Peyer's patch (tissue), 4 donors: Measurements from ENCODE around the gene RHOJ. TPM values are rescaled to one million over a fixed set of nuclear protein-coding genes. Genes with fewer than 3 reads are reported as not detected.

Source experiments
- DNase-seq, 3 donors: peaks; one replicate each; pipeline ENCODE4 v3.0.0-alpha.2; 2017 to 2019
- H3K27ac ChIP-seq, 4 donors: fragments of 200-600 bp; sonication (generic); one replicate each; pipeline ENCODE4 v1.5.1; 2016 to 2019
- H3K27me3 ChIP-seq, 2 donors: fragments of 200-600 bp; sonication (generic); one replicate each; pipeline ENCODE4 v1.5.1; 2019
- H3K36me3 ChIP-seq, 3 donors: fragments of 200-600 bp; sonication (generic); one replicate each; pipeline ENCODE4 v1.5.1; 2016 to 2019
- H3K4me1 ChIP-seq, 4 donors: fragments of 200-600 bp; sonication (generic); one replicate each; pipeline ENCODE4 v1.5.1; 2016 to 2019
- H3K4me3 ChIP-seq, 4 donors: fragments of 200-600 bp; sonication (generic); 1 replicate in 3 of 4; 2 replicates in 1 of 4; pipeline ENCODE4 v1.5.1; 2016 to 2019; ENCODE audit warnings: mild to moderate bottlenecking in 1 of 4
- H3K9me3 ChIP-seq, 4 donors: fragments of 200-600 bp; sonication (generic); one replicate each; pipeline ENCODE4 v1.5.1; 2016 to 2019; ENCODE audit warnings: mild to moderate bottlenecking in 1 of 4
- POLR2A ChIP-seq, 2 donors: fragments of 450-650 bp; IDR thresholded peaks; one replicate each; pipeline ENCODE4 v1.5.1; 2017; ENCODE audit warnings: antibody characterized with exemption in 2 of 2, mild to moderate bottlenecking in 2 of 2, moderate library complexity in 2 of 2
- total RNA-seq, 4 donors: library from RNA; depleted of rRNA; stranded (reverse); fragments of >200 nt; gene quantifications; one replicate each; pipeline ENCODE4 v1.1.0, GENCODE V29; 2016
- TF ChIP-seq, protein P1 (sequence below), 6 experiments: fragments of 450-650 bp in 4 of 6; fragments of 200-600 bp in 2 of 6; sonication (generic) in 1 of 6; IDR thresholded peaks; one replicate each; pipeline ENCODE4 v1.5.1; 2017 to 2019; ENCODE audit warnings: antibody characterized with exemption in 6 of 6, mild to moderate bottlenecking in 3 of 6, moderate library complexity in 1 of 6

Gene RHOJ
- total RNA-seq, 4 donors from 2014 or later = 3.0 to 43.7 (median 4.7) TPM

GRCh38 chr14:63205866-63206265, 1.6 kb downstream of the RHOJ start:
- H3K4me3 ChIP-seq = peak overlapping the region in 2 of 4 donors; percentile 8 to 54
- TF ChIP-seq, protein P1, sequence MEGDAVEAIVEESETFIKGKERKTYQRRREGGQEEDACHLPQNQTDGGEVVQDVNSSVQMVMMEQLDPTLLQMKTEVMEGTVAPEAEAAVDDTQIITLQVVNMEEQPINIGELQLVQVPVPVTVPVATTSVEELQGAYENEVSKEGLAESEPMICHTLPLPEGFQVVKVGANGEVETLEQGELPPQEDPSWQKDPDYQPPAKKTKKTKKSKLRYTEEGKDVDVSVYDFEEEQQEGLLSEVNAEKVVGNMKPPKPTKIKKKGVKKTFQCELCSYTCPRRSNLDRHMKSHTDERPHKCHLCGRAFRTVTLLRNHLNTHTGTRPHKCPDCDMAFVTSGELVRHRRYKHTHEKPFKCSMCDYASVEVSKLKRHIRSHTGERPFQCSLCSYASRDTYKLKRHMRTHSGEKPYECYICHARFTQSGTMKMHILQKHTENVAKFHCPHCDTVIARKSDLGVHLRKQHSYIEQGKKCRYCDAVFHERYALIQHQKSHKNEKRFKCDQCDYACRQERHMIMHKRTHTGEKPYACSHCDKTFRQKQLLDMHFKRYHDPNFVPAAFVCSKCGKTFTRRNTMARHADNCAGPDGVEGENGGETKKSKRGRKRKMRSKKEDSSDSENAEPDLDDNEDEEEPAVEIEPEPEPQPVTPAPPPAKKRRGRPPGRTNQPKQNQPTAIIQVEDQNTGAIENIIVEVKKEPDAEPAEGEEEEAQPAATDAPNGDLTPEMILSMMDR (IDR thresholded peaks at IDR 0.05) = no peak
- TF ChIP-seq POLR2A (IDR thresholded peaks at IDR 0.05) = no peak
- no peak for DNase-seq
- no peaks in the 10 kb centered on the region for H3K36me3 ChIP-seq
- H3K4me1 ChIP-seq = no peaks in the 10 kb centered on the region
- no peaks in the 10 kb centered on the region for H3K27me3 ChIP-seq
- peak overlapping the region in 1 of 4 donors; percentile 90 for H3K27ac ChIP-seq
- no peaks in the 10 kb centered on the region for H3K9me3 ChIP-seq

DNA sequence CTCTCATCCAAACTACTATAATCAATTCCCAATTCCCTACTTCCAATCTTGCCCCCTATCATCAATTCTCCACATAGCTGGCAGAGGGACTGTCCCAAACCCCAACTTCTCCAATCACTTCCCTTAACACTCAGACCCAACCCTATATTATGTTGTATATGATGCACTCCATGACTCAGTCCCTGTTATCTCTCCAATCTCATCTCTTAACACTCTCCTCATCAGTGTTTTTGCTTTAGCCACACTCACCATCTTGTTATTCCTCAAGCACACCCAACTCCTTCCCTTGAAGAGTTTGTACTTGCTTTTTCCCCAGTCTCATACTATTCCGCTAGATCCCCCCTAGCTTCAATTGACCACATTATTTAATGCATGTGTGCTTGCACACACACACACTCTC, 4.9 kb downstream of the RHOJ start:
- Histone ChIP-seq H3K36me3 (no peaks in the 10 kb centered on the region), H3K27ac (no peak overlapping the region), H3K27me3 (no peaks in the 10 kb centered on the region), H3K9me3 (no peaks in the 10 kb centered on the region), H3K4me3 (no peak overlapping the region), H3K4me1 (no peaks in the 10 kb centered on the region)
- DNase-seq = no peak
- TF ChIP-seq, protein P1 (IDR thresholded peaks at IDR 0.05) = no peak
- TF ChIP-seq POLR2A (IDR thresholded peaks at IDR 0.05) = no peak

DNA sequence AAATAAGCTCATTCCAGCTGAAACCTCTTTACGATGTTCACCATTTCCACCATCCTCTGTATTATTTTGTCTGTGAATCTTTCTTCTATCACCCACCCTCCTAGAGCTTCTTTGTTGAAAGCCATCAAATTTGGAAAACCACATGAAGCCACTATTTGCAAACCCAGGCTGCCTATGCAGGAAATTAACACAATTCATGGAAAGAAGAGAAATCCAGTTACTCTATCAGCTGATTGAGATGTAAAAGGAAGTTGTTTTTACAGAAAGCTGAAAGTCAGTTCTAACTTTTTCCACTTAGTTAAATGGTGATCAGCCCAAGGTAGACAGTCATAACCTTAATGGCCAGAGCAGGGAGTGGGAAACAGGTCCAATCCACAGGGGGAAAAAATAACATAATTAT, 6.6 kb downstream of the RHOJ start:
- TF ChIP-seq, protein P1 (IDR thresholded peaks at IDR 0.05) = no peak
- no peak for TF ChIP-seq POLR2A (IDR thresholded peaks at IDR 0.05)
- no peaks in the 10 kb centered on the region for H3K36me3 ChIP-seq
- H3K4me3 ChIP-seq = no peak overlapping the region
- no peaks in the 10 kb centered on the region for H3K9me3 ChIP-seq
- DNase-seq = no peak
- no peaks in the 10 kb centered on the region for H3K27me3 ChIP-seq
- no peaks in the 10 kb centered on the region for H3K4me1 ChIP-seq
- no peak overlapping the region for H3K27ac ChIP-seq

DNA sequence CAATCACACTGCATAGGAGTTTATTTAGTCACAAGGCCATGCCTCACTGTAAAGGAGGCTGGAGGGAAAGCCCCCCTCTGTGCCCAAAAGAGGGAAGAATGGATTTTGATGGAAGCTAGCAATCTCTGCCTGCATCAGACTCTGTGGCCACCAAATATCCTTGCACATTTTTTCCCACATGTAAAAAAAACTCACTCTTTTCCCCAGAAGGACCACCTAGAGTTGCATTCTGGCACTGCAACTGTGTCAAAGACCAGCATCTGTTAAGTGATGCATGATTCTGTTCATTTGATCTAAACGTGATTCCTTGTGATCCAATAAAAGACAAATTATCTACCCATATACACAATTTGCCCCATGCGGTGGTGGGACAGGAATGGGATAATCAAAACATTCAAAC, 8.0 kb downstream of the RHOJ start:
- Histone ChIP-seq H3K27ac (no peak overlapping the region), H3K4me1 (no peaks in the 10 kb centered on the region), H3K27me3 (no peaks in the 10 kb centered on the region), H3K4me3 (no peak overlapping the region), H3K36me3 (no peaks in the 10 kb centered on the region), H3K9me3 (no peaks in the 10 kb centered on the region)
- no peak for TF ChIP-seq POLR2A (IDR thresholded peaks at IDR 0.05)
- no peak for DNase-seq

DNA sequence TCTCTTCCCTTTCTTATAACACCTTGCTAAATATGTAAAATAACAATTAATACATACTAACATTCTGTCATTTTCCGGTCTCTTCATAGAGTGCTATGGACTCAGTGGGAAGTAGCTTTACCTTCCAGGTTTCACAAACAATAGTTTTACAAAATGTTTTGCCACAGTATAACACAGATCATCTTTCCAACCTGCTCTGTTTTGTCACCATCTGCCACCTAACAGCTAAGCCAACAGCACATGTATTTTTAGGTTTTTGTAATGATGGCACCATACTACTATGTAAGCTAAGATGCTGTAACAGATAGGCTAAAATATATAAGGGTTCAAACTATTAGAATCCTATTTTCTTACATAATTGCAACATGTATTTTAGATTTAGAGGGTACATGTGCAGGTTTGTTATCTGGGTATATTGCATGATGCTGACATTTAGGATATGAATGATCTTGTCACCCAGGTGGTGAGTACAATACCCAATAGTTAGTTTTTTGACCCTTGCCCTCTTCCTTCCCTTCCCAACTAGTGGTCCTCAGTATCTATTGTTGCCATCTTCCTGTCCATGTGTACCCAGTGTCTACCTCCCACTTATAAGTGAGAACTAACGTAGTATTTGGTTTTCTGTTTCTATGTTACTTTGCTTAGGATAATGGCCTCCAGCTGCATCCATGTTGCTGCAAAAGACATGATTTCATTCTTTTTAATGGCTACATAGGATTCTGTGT, 8.7 kb downstream of the RHOJ start:
- Histone ChIP-seq H3K4me3 (no peak overlapping the region), H3K4me1 (no peaks in the 10 kb centered on the region), H3K27me3 (no peaks in the 10 kb centered on the region), H3K9me3 (no peaks in the 10 kb centered on the region), H3K27ac (no peak overlapping the region), H3K36me3 (no peaks in the 10 kb centered on the region)
- DNase-seq = no peak
- no peak for TF ChIP-seq POLR2A (IDR thresholded peaks at IDR 0.05)
- TF ChIP-seq, protein P1 (IDR thresholded peaks at IDR 0.05) = no peak

DNA sequence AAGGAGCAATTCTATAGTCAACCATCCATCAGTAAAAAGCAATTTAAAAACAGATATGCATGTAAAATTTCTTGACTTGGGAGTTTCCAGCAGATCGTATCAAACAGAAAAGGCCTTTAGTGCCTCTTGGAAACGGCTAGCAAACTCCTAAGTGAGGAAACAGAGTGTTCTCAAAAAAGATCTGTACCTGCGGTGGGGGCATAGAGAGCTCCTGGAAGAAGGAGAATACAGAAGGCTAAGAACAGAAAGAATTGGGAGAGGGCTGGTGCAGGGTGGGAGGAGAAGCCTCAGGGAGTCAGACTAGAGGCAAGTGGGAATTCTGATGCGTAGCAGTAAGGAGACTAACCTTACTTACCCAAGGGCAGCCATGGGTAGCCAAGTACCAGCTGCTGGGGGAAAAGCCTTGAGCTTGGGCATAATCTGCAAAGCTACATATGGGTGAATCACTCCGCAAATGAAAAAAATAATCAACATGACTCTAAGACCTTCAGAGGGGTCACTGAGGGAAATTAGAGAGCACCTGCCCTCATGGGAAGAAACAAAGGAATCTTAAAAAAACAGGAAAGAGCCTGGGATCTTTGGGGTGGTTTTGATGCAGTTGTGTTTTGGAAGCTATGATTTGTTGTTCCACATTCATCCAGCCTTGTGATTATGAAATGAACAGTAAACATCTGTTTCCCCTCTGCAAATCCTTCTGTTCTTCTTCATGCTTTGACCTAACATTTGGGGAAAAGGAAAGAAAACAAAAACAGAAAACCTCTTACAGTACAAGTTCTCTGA, 10.4 kb downstream of the RHOJ start:
- Histone ChIP-seq H3K4me3 (no peak overlapping the region), H3K4me1 (no peaks in the 10 kb centered on the region), H3K27ac (no peak overlapping the region), H3K27me3 (no peaks in the 10 kb centered on the region), H3K36me3 (no peaks in the 10 kb centered on the region), H3K9me3 (no peaks in the 10 kb centered on the region)
- no peak for DNase-seq
- TF ChIP-seq, protein P1 (IDR thresholded peaks at IDR 0.05) = no peak
- no peak for TF ChIP-seq POLR2A (IDR thresholded peaks at IDR 0.05)
